ENCODE measurements around the gene FOXC1. TPM values are rescaled to one million over a fixed set of nuclear protein-coding genes. Genes with fewer than 3 reads are reported as not detected.

Gene FOXC1
- total RNA-seq, 1 experiment from 2014 or later: 40.7 TPM

- Histone ChIP-seq H3K4me3 (replicated peaks in 1 of 2; ENCODE audit: low read depth in 1 of 2, low read length in 2 of 2) (no peak overlapping the region), H3K27ac (ENCODE audit: low read depth, low read length) (no peak overlapping the region), H3K27me3 (ENCODE audit: insufficient read depth, low read length) (no peaks in the 10 kb centered on the region), H3K79me2 (ENCODE audit: insufficient read depth, low read length) (no peaks in the 10 kb centered on the region), H4K20me1 (ENCODE audit: insufficient read depth) (no peaks in the 10 kb centered on the region), H3K9me2 (ENCODE audit: insufficient read depth) (no peaks in the 10 kb centered on the region), H3K4me1 (ENCODE audit: control insufficient read depth in 1 of 2, insufficient read depth in 2 of 2, low read length in 2 of 2) (no peaks in the 10 kb centered on the region), H3K4me2 (ENCODE audit: low read length) (no peak overlapping the region), H3K36me3 (ENCODE audit: control insufficient read depth in 1 of 2, insufficient read depth in 2 of 2, low read length in 2 of 2) (no peaks in the 10 kb centered on the region), H3K9me3 (ENCODE audit: control insufficient read depth in 1 of 2, insufficient read depth in 1 of 2, low read depth in 1 of 2, low read length in 2 of 2) (no peaks in the 10 kb centered on the region), H2AFZ (ENCODE audit: low read depth, low read length, poor library complexity, severe bottlenecking) (no peak overlapping the region), H3K9ac (ENCODE audit: low read length) (no peak overlapping the region)
- ChIA-PET RAD21 (ENCODE audit: low non-redundant PET in 1 of 2, low total read pairs in 2 of 2, uncharacterized antibody in 2 of 2, unreplicated experiment in 2 of 2) (no interaction called here), CTCF (no interaction called here), POLR2A (interaction anchor here (0.6 kb wide), 1 partner anchor 1204 kb away, joined by 3 read pairs; no protein-coding TSS in a partner anchor)
- ATAC-seq: no peak
- no peak for DNase-seq (ENCODE audit: low read depth, low spot score)
- TF ChIP-seq EZH2 (IDR thresholded peaks at IDR 0.05) (no peak), CTCF (IDR thresholded peaks at IDR 0.05 in 2 of 3, conservative IDR thresholded peaks at IDR 0.05 in 1 of 3; ENCODE audit: borderline replicate concordance in 1 of 3, insufficient read depth in 1 of 3, low read depth in 2 of 3, low read length in 2 of 3) (no peak), EGR1 (IDR thresholded peaks at IDR 0.05; ENCODE audit: low read depth) (no peak), ZFX (IDR thresholded peaks at IDR 0.05) (no peak), SRF (IDR thresholded peaks at IDR 0.05; ENCODE audit: low read depth) (no peak), ELF1 (IDR thresholded peaks at IDR 0.05; ENCODE audit: borderline replicate concordance, low read depth) (no peak), JUND (IDR thresholded peaks at IDR 0.05) (no peak), ZBTB33 (IDR thresholded peaks at IDR 0.05; ENCODE audit: extremely low read depth, insufficient replicate concordance, low read length) (no peak), CBX3 (IDR thresholded peaks at IDR 0.05; ENCODE audit: low read depth) (no peak), ZNF274 (IDR thresholded peaks at IDR 0.05; ENCODE audit: low read depth, low read length) (no peak), TCF7L2 (IDR thresholded peaks at IDR 0.05; ENCODE audit: borderline replicate concordance, extremely low read depth, insufficient read depth, insufficient read length) (no peak), POLR2AphosphoS5 (IDR thresholded peaks at IDR 0.05; ENCODE audit: low read depth, low read length) (no peak), CEBPB (IDR thresholded peaks at IDR 0.05; ENCODE audit: low read depth) (no peak)
- no TSS peak for BruUV-seq (replicated peaks)
- intact Hi-C loops (cut with micrococcal nuclease): no loop called here
These were observed 11.5 kb downstream of the FOXC1 start for GRCh38 chr6:1621070-1621701.

Data from HCT116 (cell line).